Right lobe of liver (tissue), 6 donors: ENCODE results near the gene C1orf198. TPM values are rescaled to one million over a fixed set of nuclear protein-coding genes. Genes with fewer than 3 reads are reported as not detected.

Experiments
- ATAC-seq, 4 donors: fragments of 200-7000 bp; cut with Tn5 transposase; one replicate each; pipeline ENCODE4 v1.9.1; 2020; ENCODE audit warnings: mild to moderate bottlenecking in 4 of 4, moderate library complexity in 4 of 4
- DNase-seq, 3 donors: peaks; one replicate each; pipeline ENCODE4 v3.0.0-alpha.2; 2020
- H3K27ac ChIP-seq, 3 donors: fragments of 200-600 bp; one replicate each; pipeline ENCODE4 v1.8.0; 2022
- H3K27me3 ChIP-seq, 2 donors: fragments of 200-600 bp; one replicate each; pipeline ENCODE4 v1.8.0; 2022
- H3K36me3 ChIP-seq, 4 donors: fragments of 200-600 bp; sonication (generic) in 1 of 4; one replicate each; pipeline versions ENCODE4 v1.5.1 to v1.8.0; 2017 to 2022; ENCODE audit warnings: control low read depth in 1 of 4
- H3K4me1 ChIP-seq, 4 donors: fragments of 200-600 bp; sonication (generic) in 1 of 4; one replicate each; pipeline versions ENCODE4 v1.5.1 to v1.8.0; 2017 to 2022; ENCODE audit warnings: control low read depth in 1 of 4
- H3K4me3 ChIP-seq, 3 donors: fragments of 200-600 bp; one replicate each; pipeline ENCODE4 v1.8.0; 2022
- H3K9me3 ChIP-seq, 4 donors: fragments of 200-600 bp; sonication (generic) in 1 of 4; one replicate each; pipeline versions ENCODE4 v1.5.1 to v1.8.0; 2017 to 2022; ENCODE audit warnings: control low read depth in 1 of 4
- CTCF ChIP-seq, 4 donors: fragments of 200-600 bp in 3 of 4; fragments of 450-650 bp in 1 of 4; IDR thresholded peaks; one replicate each; pipeline versions ENCODE4 v1.5.1 to v1.8.0; 2016 to 2022; ENCODE audit warnings: antibody characterized with exemption in 4 of 4, mild to moderate bottlenecking in 2 of 4
- POLR2A ChIP-seq: fragments of 450-650 bp; IDR thresholded peaks from one replicate; pipeline ENCODE4 v1.6.1; 2017; ENCODE audit warnings: antibody characterized with exemption, mild to moderate bottlenecking
- WGBS: methylation state at CpG from one replicate; pipeline ENCODE4 v1.1.6; 2018; ENCODE audit warnings: low coverage, low lambda C conversion rate; ENCODE audit not compliant: insufficient coverage; ENCODE audit errors: missing lambda C conversion rate; 5-methylcytosine and 5-hydroxymethylcytosine counted together
- intact Hi-C, 2 donors: fragments of 100-400 bp; cut with DNase I; formaldehyde crosslinking; loops; one replicate each; pipeline versions ENCODE4 v1.11.2 to v1.14.1; 2022
- total RNA-seq, 6 experiments: library from RNA; depleted of rRNA in 2 of 6; stranded (reverse); fragments of >200 nt in 2 of 6; fragmentation: NEBNext Ultra II Directional in 3 of 6; extraction: Animal tissue kit (Norgen Biotek cat#: 25700) in 3 of 6; gene quantifications; one replicate each; pipeline versions ENCODE4 v1.1.0 to v1.2.4, GENCODE V29; 2016 to 2023
- donor health status: DM: no; HTN: yes; CAD: no.
- donor health status: DM: no; HTN: no; CAD: no.
- donor health status: DM: no; HTN: no; CAD: no.
- donor health status: DM: no; HTN: yes; CAD: no.
- donor health status: DM: no; HTN: yes; CAD: no.

C1orf198 gene
- total RNA-seq, 6 experiments from 2014 or later: 4.2 to 33.7 (median 17.2) TPM

DNA sequence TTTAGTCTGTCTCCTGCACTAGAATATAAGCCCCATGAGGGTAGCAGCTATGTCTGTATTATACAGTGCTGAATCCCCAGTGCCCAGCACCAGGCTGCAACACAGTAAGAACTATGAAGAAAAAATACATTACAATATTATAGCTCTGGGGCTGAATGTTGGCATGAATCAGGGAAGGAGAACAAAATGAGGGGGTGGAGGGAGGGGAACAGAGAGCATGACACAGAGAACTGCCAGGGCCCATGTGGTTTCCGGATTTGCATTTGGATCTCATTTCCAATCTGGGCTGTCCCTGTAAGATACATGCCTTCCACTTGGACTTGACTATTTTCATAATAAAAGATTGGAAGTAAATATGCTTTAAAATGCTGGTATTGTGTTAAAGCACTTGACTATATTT lies 35.8 kb downstream of the C1orf198 start:
- no peaks in the 10 kb centered on the region for H3K4me1 ChIP-seq
- no peaks in the 10 kb centered on the region for H3K27me3 ChIP-seq
- no peaks in the 10 kb centered on the region for H3K36me3 ChIP-seq
- H3K27ac ChIP-seq: no peak overlapping the region
- DNase-seq (no peak), ATAC-seq (no peak)
- no peak overlapping the region for H3K4me3 ChIP-seq
- TF ChIP-seq POLR2A (no peak), CTCF (IDR thresholded peaks at IDR 0.05) (no peak)
- WGBS: 75% methylated on average over 1 of the region's 1 CpG
- intact Hi-C loops: no loop called here
- H3K9me3 ChIP-seq: no peaks in the 10 kb centered on the region

DNA sequence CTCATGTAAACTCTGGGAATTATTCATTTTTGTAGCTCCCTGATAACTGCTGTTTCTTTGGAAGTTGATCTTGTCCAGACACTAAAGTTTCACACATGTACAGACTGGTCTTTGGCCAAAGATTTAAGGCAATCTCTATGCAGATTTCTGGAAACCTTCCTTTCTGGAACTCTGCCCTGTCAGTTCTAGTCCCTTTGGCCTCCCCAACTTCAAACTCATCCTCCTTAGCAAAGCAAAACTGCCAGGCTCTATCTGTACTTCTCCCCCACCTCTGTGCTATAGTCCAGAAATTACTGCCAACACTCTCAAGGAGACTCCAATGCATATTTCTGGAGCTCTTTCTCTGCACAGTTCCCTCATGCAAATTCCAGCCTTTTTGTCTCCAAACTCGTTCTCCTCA lies 36.5 kb downstream of the C1orf198 start:
- Histone ChIP-seq H3K36me3 (no peaks in the 10 kb centered on the region), H3K27me3 (no peaks in the 10 kb centered on the region), H3K4me1 (no peaks in the 10 kb centered on the region), H3K9me3 (no peaks in the 10 kb centered on the region), H3K27ac (no peak overlapping the region), H3K4me3 (no peak overlapping the region)
- TF ChIP-seq POLR2A (no peak), CTCF (IDR thresholded peaks at IDR 0.05) (no peak)
- 78% methylated on average over 1 of the region's 1 CpG for WGBS
- intact Hi-C loops: no loop called here
- DNase-seq (no peak), ATAC-seq (no peak)

DNA sequence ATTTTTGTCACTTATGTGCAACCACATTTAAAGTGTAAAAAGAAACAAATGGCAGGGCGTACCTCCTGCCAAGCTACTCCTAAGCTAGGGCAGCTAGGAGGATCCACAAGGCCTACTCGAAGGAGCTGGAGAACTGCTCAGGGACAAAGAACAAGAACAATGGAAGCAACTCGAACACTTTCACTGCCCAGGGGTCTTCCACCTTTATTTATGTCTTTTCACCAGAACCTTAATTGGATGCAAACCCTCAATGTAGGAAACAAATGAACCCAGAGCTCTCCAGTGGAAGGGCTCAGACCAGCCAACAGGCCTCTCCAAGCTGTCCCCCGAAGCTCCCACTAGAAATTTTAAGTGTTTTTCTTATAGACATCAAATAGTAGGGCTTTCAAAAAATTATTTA lies 39.9 kb downstream of the C1orf198 start:
- intact Hi-C loops: no loop called here
- Histone ChIP-seq H3K36me3 (no peaks in the 10 kb centered on the region), H3K9me3 (no peaks in the 10 kb centered on the region), H3K27me3 (no peaks in the 10 kb centered on the region), H3K27ac (no peak overlapping the region), H3K4me3 (no peak overlapping the region), H3K4me1 (peaks cover 0 to 13% (median 0%) of the 10 kb centered on the region in 4 donors)
- no peak for DNase-seq
- no peak for TF ChIP-seq POLR2A
- TF ChIP-seq CTCF (IDR thresholded peaks at IDR 0.05): no peak
- 82% methylated on average over 3 of the region's 4 CpGs for WGBS
- no peak for ATAC-seq

DNA sequence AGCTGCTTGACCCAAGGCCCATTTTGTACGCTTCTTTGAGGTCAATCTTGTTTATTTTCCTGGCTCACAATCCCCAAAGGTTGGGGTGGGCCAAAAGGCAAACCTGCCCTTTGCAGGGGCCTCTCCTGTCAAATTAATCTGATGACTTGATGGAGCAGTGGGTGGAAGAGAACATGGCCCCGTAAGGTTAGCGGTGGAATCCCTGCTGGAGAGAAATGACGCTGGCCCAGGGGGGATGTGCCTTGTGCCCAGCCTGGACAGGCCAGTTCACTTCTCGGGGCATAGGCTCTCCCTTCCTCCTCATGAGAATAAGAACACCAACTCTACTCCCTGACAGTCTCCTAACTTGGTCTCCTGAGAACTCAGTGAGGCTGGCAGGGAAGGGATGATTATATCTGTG lies 40.5 kb downstream of the C1orf198 start:
- H3K4me1 ChIP-seq: peaks cover 0 to 13% (median 0%) of the 10 kb centered on the region in 4 donors
- no peak overlapping the region for H3K27ac ChIP-seq
- WGBS: 55% methylated on average over 3 of the region's 5 CpGs
- H3K27me3 ChIP-seq: no peaks in the 10 kb centered on the region
- intact Hi-C loops: no loop called here
- no peak for TF ChIP-seq POLR2A
- TF ChIP-seq CTCF (IDR thresholded peaks at IDR 0.05): no peak
- no peaks in the 10 kb centered on the region for H3K9me3 ChIP-seq
- DNase-seq (no peak), ATAC-seq (no peak)
- no peaks in the 10 kb centered on the region for H3K36me3 ChIP-seq
- no peak overlapping the region for H3K4me3 ChIP-seq

GRCh38 chr1:230827081-230827681 lies 41.1 kb downstream of the C1orf198 start:
- WGBS: no CpG with 5 or more reads among the region's 7 CpGs
- Histone ChIP-seq H3K4me3 (no peak overlapping the region), H3K27ac (no peak overlapping the region), H3K9me3 (no peaks in the 10 kb centered on the region), H3K27me3 (no peaks in the 10 kb centered on the region), H3K4me1 (peaks cover 0 to 13% (median 0%) of the 10 kb centered on the region in 4 donors), H3K36me3 (no peaks in the 10 kb centered on the region)
- ATAC-seq (no peak), DNase-seq (no peak)
- TF ChIP-seq CTCF (IDR thresholded peaks at IDR 0.05) (no peak), POLR2A (no peak)
- intact Hi-C loops: no loop called here
